Measurements from ENCODE around the gene INTS13. TPM values are rescaled to one million over a fixed set of nuclear protein-coding genes. Genes with fewer than 3 reads are reported as not detected.
A peak's percentile ranks its signal among the peaks of the same experiment; 100 is the strongest.
"Not testable (repeated sequence)": the region's sequence is repeated elsewhere in the genome, so short reads cannot be mapped to it uniquely, and the experiment has no call there.

INTS13 gene
- total RNA-seq, 1 donor = 50.5 TPM

DNA sequence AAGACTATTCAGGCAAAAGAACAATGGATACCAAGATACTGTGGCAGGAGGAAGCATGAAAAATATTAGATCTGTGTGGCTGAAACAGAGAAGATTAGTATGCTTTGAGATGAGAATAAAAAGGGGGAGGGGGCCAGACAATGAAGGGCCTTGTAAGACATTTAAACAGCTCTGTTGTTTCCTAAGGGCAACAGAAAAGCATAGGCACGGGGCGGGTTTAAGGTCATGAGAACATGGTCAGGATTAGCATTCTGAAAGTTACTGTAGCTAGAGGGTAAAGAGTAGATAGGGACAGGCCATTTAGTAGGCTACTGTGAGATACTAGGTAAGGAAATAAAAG lies 18.6 kb downstream of the INTS13 start:
- H3K4me3 ChIP-seq (ENCODE audit: low read depth, low read length) = no peak overlapping the region
- TF ChIP-seq, protein P1, sequence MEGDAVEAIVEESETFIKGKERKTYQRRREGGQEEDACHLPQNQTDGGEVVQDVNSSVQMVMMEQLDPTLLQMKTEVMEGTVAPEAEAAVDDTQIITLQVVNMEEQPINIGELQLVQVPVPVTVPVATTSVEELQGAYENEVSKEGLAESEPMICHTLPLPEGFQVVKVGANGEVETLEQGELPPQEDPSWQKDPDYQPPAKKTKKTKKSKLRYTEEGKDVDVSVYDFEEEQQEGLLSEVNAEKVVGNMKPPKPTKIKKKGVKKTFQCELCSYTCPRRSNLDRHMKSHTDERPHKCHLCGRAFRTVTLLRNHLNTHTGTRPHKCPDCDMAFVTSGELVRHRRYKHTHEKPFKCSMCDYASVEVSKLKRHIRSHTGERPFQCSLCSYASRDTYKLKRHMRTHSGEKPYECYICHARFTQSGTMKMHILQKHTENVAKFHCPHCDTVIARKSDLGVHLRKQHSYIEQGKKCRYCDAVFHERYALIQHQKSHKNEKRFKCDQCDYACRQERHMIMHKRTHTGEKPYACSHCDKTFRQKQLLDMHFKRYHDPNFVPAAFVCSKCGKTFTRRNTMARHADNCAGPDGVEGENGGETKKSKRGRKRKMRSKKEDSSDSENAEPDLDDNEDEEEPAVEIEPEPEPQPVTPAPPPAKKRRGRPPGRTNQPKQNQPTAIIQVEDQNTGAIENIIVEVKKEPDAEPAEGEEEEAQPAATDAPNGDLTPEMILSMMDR (IDR thresholded peaks at IDR 0.05; ENCODE audit: insufficient read depth, low read depth, low read length) = no peak
- no peak for DNase-seq (ENCODE audit: low read depth)

DNA sequence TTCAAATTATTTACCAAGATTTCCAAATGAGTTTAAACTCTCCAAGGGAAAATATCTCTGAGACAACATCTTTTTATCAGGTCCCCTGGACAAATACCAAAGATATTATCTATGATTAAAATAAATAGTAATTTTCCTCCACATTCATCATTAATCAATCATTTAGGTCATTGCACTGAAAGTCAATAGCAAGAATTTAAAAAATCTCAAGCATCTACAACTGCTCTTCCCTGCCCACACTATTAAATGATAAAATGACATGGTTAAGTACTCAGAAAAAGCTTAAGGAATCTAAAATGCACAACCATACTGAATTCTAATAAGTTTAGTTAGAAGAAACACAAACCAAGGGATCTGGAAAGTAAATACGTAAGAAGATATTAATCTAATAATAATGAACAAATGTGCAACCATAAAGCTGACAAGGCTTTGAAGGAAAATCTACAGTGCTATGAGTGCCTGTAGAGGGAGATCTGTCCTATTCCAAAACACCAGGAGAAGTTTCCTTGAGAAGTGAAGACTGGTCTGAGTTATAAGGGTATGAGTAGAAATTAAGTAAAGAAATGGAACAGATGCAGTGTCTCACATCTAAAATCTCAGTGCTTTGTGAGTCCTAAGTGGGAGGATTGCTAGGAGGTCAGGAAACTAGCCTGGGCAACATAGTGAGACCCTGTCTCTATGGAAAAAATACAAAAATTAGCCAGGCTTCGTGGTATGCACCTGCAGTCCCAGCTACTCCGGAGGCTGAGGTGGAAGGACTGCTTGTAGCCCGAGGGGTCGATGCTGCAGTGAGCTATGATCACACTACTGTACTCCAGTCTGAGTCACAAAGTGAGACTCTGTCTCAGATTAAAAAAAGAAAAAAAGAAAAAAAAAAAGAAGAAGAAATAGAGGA lies 19.2 kb downstream of the INTS13 start:
- DNase-seq (ENCODE audit: low read depth) = peak; percentile 38
- H3K4me3 ChIP-seq (ENCODE audit: low read depth, low read length) = no peak overlapping the region
- TF ChIP-seq, protein P1 (IDR thresholded peaks at IDR 0.05; ENCODE audit: insufficient read depth, low read depth, low read length) = peak; percentile 44

DNA sequence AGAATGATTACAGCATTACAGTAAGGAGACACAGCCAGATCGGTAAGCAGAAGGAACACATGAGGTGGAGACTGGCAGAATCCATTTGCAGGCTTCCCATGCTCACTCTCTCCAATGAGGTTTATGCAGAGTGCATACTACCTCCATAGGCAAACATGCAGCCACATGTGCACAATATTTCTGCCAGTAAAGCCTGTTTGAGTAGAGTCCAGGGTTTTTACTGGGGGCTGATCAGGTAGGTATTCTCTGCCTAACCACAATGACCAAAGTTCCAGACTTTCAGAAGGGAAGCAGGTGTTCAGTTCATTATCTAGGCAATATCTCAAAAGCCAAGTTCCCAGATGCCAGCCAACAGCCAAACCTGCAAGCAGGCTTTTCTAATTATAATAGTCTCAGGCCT lies 31.1 kb downstream of the INTS13 start:
- TF ChIP-seq, protein P1 (IDR thresholded peaks at IDR 0.05; ENCODE audit: insufficient read depth, low read depth, low read length) = no peak

DNA sequence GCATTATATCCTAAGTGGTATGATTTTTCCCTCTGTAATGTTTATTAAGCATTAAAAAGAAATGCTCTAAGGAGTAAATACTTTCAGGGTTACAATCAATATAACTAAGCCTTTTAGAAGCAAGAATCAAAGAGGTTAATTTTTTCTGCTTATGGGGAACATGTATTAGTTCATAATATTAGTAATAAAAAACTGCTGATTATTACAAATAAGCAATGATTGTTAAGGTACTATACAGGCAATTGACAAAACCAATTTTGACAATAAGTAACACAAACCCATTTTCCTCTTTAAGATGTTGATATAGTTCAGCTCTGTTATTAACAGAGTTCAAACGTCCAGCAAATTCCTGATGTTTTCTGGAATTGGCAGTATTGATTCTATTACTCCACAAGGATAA lies 31.8 kb downstream of the INTS13 start:
- TF ChIP-seq, protein P1 (IDR thresholded peaks at IDR 0.05; ENCODE audit: insufficient read depth, low read depth, low read length) = no peak
- DNase-seq (ENCODE audit: low read depth) = no peak
- no peak overlapping the region for H3K4me3 ChIP-seq (ENCODE audit: low read depth, low read length)

More for the DNA sequence above, 31.1 kb downstream of the INTS13 start:
- no peak overlapping the region for H3K4me3 ChIP-seq (ENCODE audit: low read depth, low read length)
- no peak for DNase-seq (ENCODE audit: low read depth)

DNA sequence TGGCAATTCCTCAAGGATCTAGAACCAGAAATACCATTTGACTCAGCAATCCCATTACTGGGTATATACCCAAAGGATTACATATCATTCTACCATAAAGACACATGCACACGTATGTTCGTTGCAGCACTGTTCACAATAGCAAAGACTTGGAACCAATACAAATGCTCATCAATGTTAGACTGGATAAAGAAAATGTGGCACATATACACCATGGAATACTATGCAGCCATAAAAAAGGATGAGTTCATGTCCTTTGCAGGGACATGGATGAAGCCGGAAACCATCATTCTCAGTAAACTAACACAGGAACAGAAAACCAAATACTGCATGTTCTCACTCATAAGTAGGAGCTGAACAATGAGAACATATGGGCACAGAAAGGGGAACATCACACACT lies 34.4 kb downstream of the INTS13 start:
- not testable (repeated sequence) for DNase-seq (ENCODE audit: low read depth); H3K4me3 ChIP-seq (ENCODE audit: low read depth, low read length)

DNA sequence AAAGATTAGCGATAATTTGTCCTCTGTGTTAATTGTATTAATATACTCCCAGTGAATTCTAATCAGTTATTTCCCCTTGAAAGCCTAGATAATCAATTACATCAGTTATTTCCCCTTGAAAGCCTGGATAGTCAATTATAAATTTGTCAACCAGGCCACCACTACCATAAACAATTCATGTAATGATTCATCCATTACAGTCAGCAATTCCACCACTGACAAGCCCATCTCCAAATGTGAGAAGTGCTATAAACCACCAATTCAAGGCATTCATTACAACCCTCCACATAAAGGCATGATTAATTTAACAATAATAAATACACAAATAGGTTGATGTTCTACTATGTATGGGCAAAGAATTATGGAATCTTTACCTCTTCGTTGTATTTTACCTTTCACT lies 40.9 kb downstream of the INTS13 start:
- DNase-seq (ENCODE audit: low read depth) = no peak
- TF ChIP-seq, protein P1 (IDR thresholded peaks at IDR 0.05; ENCODE audit: insufficient read depth, low read depth, low read length) = no peak

DNA sequence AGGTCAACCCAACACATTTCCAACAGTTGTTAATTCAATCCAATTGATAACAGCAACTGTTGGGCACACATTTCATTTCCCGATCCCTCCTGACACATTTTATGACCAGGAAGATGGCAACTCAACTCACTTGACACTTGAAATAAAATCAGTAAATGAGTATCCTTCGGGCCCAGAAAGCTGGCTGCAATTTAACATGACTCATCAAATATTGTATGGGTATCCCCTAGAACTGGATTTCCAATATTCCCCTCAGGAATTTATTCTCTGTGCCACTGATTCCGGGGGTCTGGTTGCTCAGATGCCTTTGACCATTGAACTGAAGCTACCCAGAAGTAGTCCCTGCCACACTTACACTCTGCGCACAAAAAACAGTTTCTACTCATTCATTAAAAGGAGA lies 42.1 kb downstream of the INTS13 start:
- no peak for DNase-seq (ENCODE audit: low read depth)
- TF ChIP-seq, protein P1 (IDR thresholded peaks at IDR 0.05; ENCODE audit: insufficient read depth, low read depth, low read length) = no peak
- no peak overlapping the region for H3K4me3 ChIP-seq (ENCODE audit: low read depth, low read length)

More for the DNA sequence above, 40.9 kb downstream of the INTS13 start:
- H3K4me3 ChIP-seq (ENCODE audit: low read depth, low read length) = no peak overlapping the region
